Smooth muscle cell (in vitro differentiated cells): ENCODE results near the gene MRAS. TPM values are rescaled to one million over a fixed set of nuclear protein-coding genes. Genes with fewer than 3 reads are reported as not detected.

ENCODE experiments used
- DNase-seq: peaks from one replicate; lab custom pipeline; 2025; ENCODE audit not compliant: unreplicated experiment; lab: John Stamatoyannopoulos, UW
- H2AFZ ChIP-seq: fragments of 200-600 bp; sonication (generic); 2 replicates; pipeline ENCODE4 v1.6.0; 2016; ENCODE audit warnings: antibody characterized with exemption, low read depth, mild to moderate bottlenecking
- H3F3A ChIP-seq: fragments of 200-600 bp; sonication (generic); 2 replicates; pipeline ENCODE4 v1.6.0; 2017; ENCODE audit warnings: antibody characterized with exemption, low read depth
- H3K27ac ChIP-seq: fragments of 200-600 bp; sonication (generic); 2 replicates; pipeline ENCODE4 v1.5.1; 2016; ENCODE audit warnings: low read depth, mild to moderate bottlenecking
- H3K27me3 ChIP-seq: fragments of 200-600 bp; sonication (generic); 2 replicates; pipeline ENCODE4 v1.6.1; 2016; ENCODE audit warnings: low read depth, mild to moderate bottlenecking
- H3K36me3 ChIP-seq: fragments of 200-600 bp; sonication (generic); 2 replicates; pipeline ENCODE4 v1.5.1; 2016; ENCODE audit warnings: low read depth
- H3K4me1 ChIP-seq: fragments of 200-600 bp; sonication (generic); 2 replicates; pipeline ENCODE4 v1.5.1; 2016; ENCODE audit warnings: low read depth
- H3K4me2 ChIP-seq: fragments of 200-600 bp; sonication (generic); 2 replicates; pipeline ENCODE4 v1.6.0; 2016; ENCODE audit warnings: mild to moderate bottlenecking
- H3K4me3 ChIP-seq: fragments of 200-600 bp; sonication (generic); 2 replicates; pipeline ENCODE4 v1.5.1; 2016; ENCODE audit warnings: mild to moderate bottlenecking
- H3K79me2 ChIP-seq: fragments of 200-600 bp; sonication (generic); 2 replicates; pipeline ENCODE4 v1.6.0; 2016; ENCODE audit warnings: low read depth, mild to moderate bottlenecking
- H3K9ac ChIP-seq: fragments of 200-600 bp; sonication (generic); 2 replicates; pipeline ENCODE4 v1.6.0; 2016; ENCODE audit warnings: low read depth
- H3K9me3 ChIP-seq: fragments of 200-600 bp; sonication (generic); replicated peaks from 2 replicates; pipeline ENCODE4 v1.5.1; 2016; ENCODE audit warnings: low read depth
- H4K20me1 ChIP-seq: fragments of 200-600 bp; sonication (generic); 2 replicates; pipeline ENCODE4 v1.6.0; 2016; ENCODE audit warnings: low read depth
- CTCF ChIP-seq: fragments of 200-600 bp; sonication (generic); IDR thresholded peaks from 2 replicates; pipeline ENCODE4 v1.5.1; 2017; ENCODE audit warnings: borderline replicate concordance, mild to moderate bottlenecking, antibody characterized with exemption; ENCODE audit not compliant: insufficient read depth, poor library complexity, severe bottlenecking
- WGBS: methylation state at CpG from one replicate; pipeline ENCODE4 v1.1.7; 2016; ENCODE audit warnings: low lambda C conversion rate; 5-methylcytosine and 5-hydroxymethylcytosine counted together
- polyA plus RNA-seq: library from polyadenylated mRNA; unstranded; fragments of >200 nt; fragmentation: Nextera tagmentation; extraction: Ambion mirVana; gene quantifications from 2 replicates; pipeline ENCODE4 v1.2.1, GENCODE V29; 2016
- total RNA-seq: library from RNA; depleted of rRNA; stranded (reverse); fragments of >200 nt; gene quantifications from 2 replicates; pipeline ENCODE4 v1.2.3, GENCODE V29; 2014

MRAS gene
- total and polyA plus RNA-seq, 2 experiments from 2014 or later = 43.0 to 60.5 TPM

- Histone ChIP-seq H3K27me3 (peaks cover 12% of the 10 kb centered on the region), H4K20me1 (no peaks in the 10 kb centered on the region), H3K4me3 (no peak overlapping the region), H3K79me2 (no peaks in the 10 kb centered on the region), H3K4me2 (no peak overlapping the region), H3K9me3 (no peaks in the 10 kb centered on the region), H3K9ac (no peak overlapping the region), H2AFZ (no peak overlapping the region), H3K4me1 (no peaks in the 10 kb centered on the region), H3F3A (no peaks in the 10 kb centered on the region), H3K36me3 (no peaks in the 10 kb centered on the region), H3K27ac (no peak overlapping the region)
- TF ChIP-seq CTCF = no peak
- 100% methylated on average over 1 of the region's 1 CpG for WGBS
- DNase-seq = no peak
Observed at GRCh38 chr3:138317687-138318086, 30.7 kb upstream of the MRAS start.

GRCh38 chr3:138323971-138324370, 24.4 kb upstream of the MRAS start:
- H3K4me2 ChIP-seq = no peak overlapping the region
- TF ChIP-seq CTCF = no peak
- H3K4me1 ChIP-seq = peaks cover 6% of the 10 kb centered on the region
- H3K36me3 ChIP-seq = no peaks in the 10 kb centered on the region
- H4K20me1 ChIP-seq = no peaks in the 10 kb centered on the region
- no peak for DNase-seq
- no peak overlapping the region for H3K9ac ChIP-seq
- 71% methylated on average over 4 of the region's 4 CpGs for WGBS
- H3K27ac ChIP-seq = no peak overlapping the region
- no peak overlapping the region for H3K4me3 ChIP-seq
- H3F3A ChIP-seq = peaks cover 10% of the 10 kb centered on the region
- H3K27me3 ChIP-seq = peaks cover 6% of the 10 kb centered on the region
- H3K9me3 ChIP-seq = no peaks in the 10 kb centered on the region
- H2AFZ ChIP-seq = no peak overlapping the region
- H3K79me2 ChIP-seq = no peaks in the 10 kb centered on the region

- H3F3A ChIP-seq = peaks cover 19% of the 10 kb centered on the region
- no peaks in the 10 kb centered on the region for H3K79me2 ChIP-seq
- TF ChIP-seq CTCF = no peak
- no peak overlapping the region for H2AFZ ChIP-seq
- peak overlapping the region; percentile 83 for H3K27ac ChIP-seq
- no peak overlapping the region for H3K4me3 ChIP-seq
- no peak overlapping the region for H3K4me2 ChIP-seq
- peaks cover 6% of the 10 kb centered on the region for H3K27me3 ChIP-seq
- DNase-seq = no peak
- no peaks in the 10 kb centered on the region for H4K20me1 ChIP-seq
- no peak overlapping the region for H3K9ac ChIP-seq
- peaks cover 7% of the 10 kb centered on the region for H3K4me1 ChIP-seq
- no peaks in the 10 kb centered on the region for H3K9me3 ChIP-seq
- H3K36me3 ChIP-seq = no peaks in the 10 kb centered on the region
Observed at GRCh38 chr3:138325990-138326389, 22.4 kb upstream of the MRAS start.

GRCh38 chr3:138326866-138327595, 21.3 kb upstream of the MRAS start:
- 89% methylated on average over 12 of the region's 12 CpGs for WGBS
- H3K4me1 ChIP-seq = peaks cover 7% of the 10 kb centered on the region

More at GRCh38 chr3:138326866-138327595, 21.3 kb upstream of the MRAS start:
- no peak for TF ChIP-seq CTCF
- H3K27me3 ChIP-seq = no peaks in the 10 kb centered on the region
- H3K4me3 ChIP-seq = no peak overlapping the region
- H3K4me2 ChIP-seq = no peak overlapping the region
- no peaks in the 10 kb centered on the region for H3K36me3 ChIP-seq
- no peak overlapping the region for H2AFZ ChIP-seq
- H4K20me1 ChIP-seq = no peaks in the 10 kb centered on the region
- H3K79me2 ChIP-seq = no peaks in the 10 kb centered on the region
- H3K9me3 ChIP-seq = no peaks in the 10 kb centered on the region
- peak overlapping the region; percentile 85 for H3K27ac ChIP-seq
- H3K9ac ChIP-seq = peak overlapping the region; percentile 60
- DNase-seq = no peak
- peaks cover 19% of the 10 kb centered on the region for H3F3A ChIP-seq
